Erythroblast (primary cell): Measurements from ENCODE around the gene NUDT13.

Experiments
- GATA1 ChIP-seq: IDR thresholded peaks from 2 replicates; pipeline ENCODE4 v1.6.1; 2011; ENCODE audit warnings: low read depth, mild to moderate bottlenecking, control low read depth, low read length, moderate library complexity
- POLR2A ChIP-seq: IDR thresholded peaks from 2 replicates; pipeline ENCODE4 v1.6.1; 2011; ENCODE audit warnings: mild to moderate bottlenecking, low read length

DNA sequence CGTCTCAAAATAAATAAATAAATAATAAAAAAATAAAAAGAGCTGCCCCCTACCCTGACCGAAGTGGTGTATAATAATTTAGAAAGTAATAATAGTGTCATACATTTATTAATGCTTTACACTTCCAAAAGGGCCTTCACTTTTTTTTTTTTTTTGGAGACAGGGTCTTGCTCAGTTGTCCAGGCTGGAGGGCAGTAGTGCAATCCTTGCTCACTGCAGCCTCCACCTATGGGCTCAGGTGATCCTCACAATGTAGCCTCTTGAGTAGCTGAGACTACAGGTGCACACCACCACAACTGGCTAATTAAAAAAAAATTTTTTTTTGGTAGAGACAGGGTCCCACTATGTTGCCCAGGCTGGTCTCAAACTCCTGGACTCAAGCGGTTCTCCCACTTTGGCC is 59.1 kb downstream of the NUDT13 start:
- TF ChIP-seq POLR2A (no peak), GATA1 (no peak)
